Activated T-cell treated with anti-CD3 and anti-CD28 coated beads for 4 hours (primary cell): ENCODE data around the gene ELMO3.
A peak's percentile ranks its signal among the peaks of the same experiment; 100 is the strongest.

Source experiments
- DNase-seq: peaks from one replicate; pipeline ENCODE4 v3.0.0-alpha.2; 2020

The ELMO3 gene

GRCh38 chr16:67244387-67245185 is 45.7 kb downstream of the ELMO3 start:
- DNase-seq, result peak; percentile 62

- DNase-seq, result no peak
Observed at GRCh38 chr16:67245186-67245585, 46.3 kb downstream of the ELMO3 start.

GRCh38 chr16:67245674-67246080 is 46.7 kb downstream of the ELMO3 start:
- DNase-seq, result no peak

- no peak for DNase-seq
Observed at GRCh38 chr16:67246081-67246755, 47.3 kb downstream of the ELMO3 start.

GRCh38 chr16:67246756-67247191 is 47.8 kb downstream of the ELMO3 start:
- peak; percentile 35 for DNase-seq

- peak; percentile 91 for DNase-seq
Observed at GRCh38 chr16:67247192-67248072, 48.5 kb downstream of the ELMO3 start, which contains the start of gene FHOD1. TSS of gene FHOD1 (minus strand) at chr16:67247481. CDS start at chr16:67247410, 71 bp downstream.

- DNase-seq, result no peak
Observed at GRCh38 chr16:67248073-67248400, 49.1 kb downstream of the ELMO3 start.

GRCh38 chr16:67248401-67249177 is 49.7 kb downstream of the ELMO3 start, which contains the start of gene SLC9A5:
TSS of gene SLC9A5 (plus strand) at chr16:67248979. CDS start at chr16:67249015, 36 bp downstream.
- no peak for DNase-seq

GRCh38 chr16:67249178-67250044 is 50.5 kb downstream of the ELMO3 start:
- no peak for DNase-seq

- no peak for DNase-seq
Observed at GRCh38 chr16:67250045-67250327, 51.1 kb downstream of the ELMO3 start.

GRCh38 chr16:67252609-67253497 is 53.9 kb downstream of the ELMO3 start:
- DNase-seq, result no peak
